NCI-H1105 (cell line): Measurements from ENCODE around the gene ASTL.

Experiments
- DNase-seq: peaks from one replicate; lab custom pipeline; 2025; lab: John Stamatoyannopoulos, UW

The ASTL gene

GRCh38 chr2:96130483-96130882 is 7.8 kb downstream of the ASTL start:
- no peak for DNase-seq

- no peak for DNase-seq
These were observed 8.7 kb downstream of the ASTL start for GRCh38 chr2:96129528-96130120.

- DNase-seq = no peak
These were observed 9.8 kb downstream of the ASTL start for GRCh38 chr2:96128456-96128855.

GRCh38 chr2:96124406-96125265 is 13.7 kb downstream of the ASTL start:
- DNase-seq = no peak

GRCh38 chr2:96123936-96124335 is 14.4 kb downstream of the ASTL start:
- DNase-seq = no peak

- no peak for DNase-seq
These were observed 15.0 kb downstream of the ASTL start for GRCh38 chr2:96123290-96123689.

GRCh38 chr2:96122391-96122790 is 15.9 kb downstream of the ASTL start:
- no peak for DNase-seq

GRCh38 chr2:96121414-96121813 is 16.9 kb downstream of the ASTL start:
- no peak for DNase-seq

- DNase-seq = no peak
These were observed 17.3 kb downstream of the ASTL start for GRCh38 chr2:96120991-96121390.

- DNase-seq = no peak
These were observed 18.1 kb downstream of the ASTL start for GRCh38 chr2:96120091-96120720.

GRCh38 chr2:96119389-96119751 is 18.9 kb downstream of the ASTL start:
- no peak for DNase-seq

- DNase-seq = no peak
These were observed 19.5 kb downstream of the ASTL start for GRCh38 chr2:96118698-96119388.

- no peak for DNase-seq
These were observed 20.4 kb downstream of the ASTL start for GRCh38 chr2:96117701-96118588.

- DNase-seq = no peak
These were observed 21.3 kb downstream of the ASTL start for GRCh38 chr2:96116879-96117533.

- DNase-seq = no peak
These were observed 21.9 kb downstream of the ASTL start, which contains the start of gene ADRA2B for GRCh38 chr2:96116424-96116878. TSS of gene ADRA2B (minus strand) at chr2:96116571. CDS start at chr2:96116149, 422 bp downstream.

- DNase-seq = no peak
These were observed 22.5 kb downstream of the ASTL start for GRCh38 chr2:96115631-96116423.

GRCh38 chr2:96114903-96115581 is 23.3 kb downstream of the ASTL start:
- DNase-seq = no peak

- no peak for DNase-seq
These were observed 23.8 kb downstream of the ASTL start for GRCh38 chr2:96114546-96114902.

- DNase-seq = no peak
These were observed 24.4 kb downstream of the ASTL start for GRCh38 chr2:96113951-96114350.

- no peak for DNase-seq
These were observed 25.0 kb downstream of the ASTL start for GRCh38 chr2:96113367-96113677.
